ENCODE data around the gene SEL1L.
"Not testable (repeated sequence)": the region's sequence is repeated elsewhere in the genome, so short reads cannot be mapped to it uniquely, and the experiment has no call there.

Gene SEL1L

GRCh38 chr14:81446279-81447007, 87.2 kb downstream of the SEL1L start:
- no peak for DNase-seq

GRCh38 chr14:81441626-81442134, 92.0 kb downstream of the SEL1L start:
- DNase-seq: no peak

- DNase-seq: no peak
Observed at GRCh38 chr14:81440041-81440440, 93.6 kb downstream of the SEL1L start.

- no peak for DNase-seq
Observed at GRCh38 chr14:81437244-81437643, 96.4 kb downstream of the SEL1L start.

- peak; percentile 16 to 21 for DNase-seq
Observed at GRCh38 chr14:81436296-81437138, 97.1 kb downstream of the SEL1L start.

- no peak for DNase-seq
Observed at GRCh38 chr14:81435391-81436295, 98.0 kb downstream of the SEL1L start.

- DNase-seq: no peak
Observed at GRCh38 chr14:81435048-81435390, 98.6 kb downstream of the SEL1L start.

- DNase-seq: no peak
Observed at GRCh38 chr14:81434230-81434629, 99.4 kb downstream of the SEL1L start.

- no peak for DNase-seq
Observed at GRCh38 chr14:81433378-81433777, 100.3 kb downstream of the SEL1L start.

GRCh38 chr14:81432219-81432661, 101.4 kb downstream of the SEL1L start:
- DNase-seq: no peak

GRCh38 chr14:81430235-81430634, 103.4 kb downstream of the SEL1L start:
- no peak for DNase-seq

GRCh38 chr14:81429749-81430148, 103.9 kb downstream of the SEL1L start:
- not testable (repeated sequence) for DNase-seq

GRCh38 chr14:81429028-81429427, 104.6 kb downstream of the SEL1L start:
- DNase-seq: no peak

GRCh38 chr14:81427348-81428058, 106.2 kb downstream of the SEL1L start:
- no peak for DNase-seq

- DNase-seq: no peak
Observed at GRCh38 chr14:81423504-81423903, 110.1 kb downstream of the SEL1L start.
